Epithelial cell of umbilical artery (primary cell): ENCODE measurements around the gene CCDC149. TPM values are rescaled to one million over a fixed set of nuclear protein-coding genes. Genes with fewer than 3 reads are reported as not detected.

Experiments
- total RNA-seq: library from RNA; depleted of rRNA; stranded (reverse); fragments of >200 nt; gene quantifications from 2 replicates; pipeline ENCODE4 v1.2.3, GENCODE V29; 2014

Gene CCDC149
- 4.3 and 13.0 TPM in 2 replicates for total RNA-seq

DNA sequence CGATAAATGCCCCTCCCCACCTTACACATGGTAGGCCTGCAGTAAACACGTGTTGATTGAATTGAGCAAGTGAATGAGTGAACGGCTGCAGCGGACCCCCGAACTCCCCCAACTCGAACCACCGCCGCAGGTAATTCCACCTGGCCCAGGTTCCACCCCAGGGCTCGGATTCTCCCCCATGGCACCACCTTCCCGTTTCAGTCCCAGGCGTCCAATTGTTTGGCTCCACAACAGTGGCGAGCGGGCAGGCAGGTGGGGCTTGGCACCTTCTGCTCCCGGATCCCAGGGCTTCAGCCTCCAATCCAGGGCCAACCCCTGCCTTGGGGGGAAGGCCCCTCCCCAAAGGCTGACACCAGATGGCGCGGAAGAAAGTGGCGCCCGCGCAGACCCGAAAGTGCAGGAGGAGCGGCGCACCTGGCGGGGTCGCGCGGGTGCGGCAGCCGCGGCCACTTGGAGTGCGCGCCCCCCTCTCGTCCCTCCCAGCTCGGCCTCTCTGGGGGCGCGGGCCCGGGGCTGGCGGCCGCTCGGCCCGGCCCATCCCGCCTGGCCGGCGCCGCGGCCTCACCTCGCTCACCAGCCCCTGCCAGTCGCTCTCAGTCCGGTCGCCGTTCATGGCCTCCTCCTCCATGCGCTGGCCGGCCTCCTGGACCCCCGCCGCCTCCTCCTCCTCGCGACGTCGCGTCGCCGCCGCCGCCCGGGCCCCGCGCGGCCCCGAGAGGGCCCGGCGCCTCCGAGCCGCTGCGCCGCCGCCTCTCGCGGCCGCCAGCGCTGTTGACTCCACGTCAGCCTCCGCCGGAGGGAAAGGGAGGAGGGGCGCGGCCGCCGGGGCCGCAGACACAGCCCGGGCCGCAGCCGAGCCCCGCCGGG, at the start of gene CCDC149:
Gene CCDC149 (minus strand): TSS at position 791 of the 867 bp plus-strand sequence. CDS start 178 bp downstream, at position 613.

GRCh38 chr4:24794916-24795665, 117.8 kb downstream of the CCDC149 start, which contains the start of gene SOD3:
TSS of gene SOD3 (plus strand) at chr4:24795573. CDS start at chr4:24799522, 3,949 bp downstream.

Other genes starting within 250 kb of the CCDC149 start
- under 0.01 TPM in 1 of 2 replicates, not detected in the other for gene SOD3, start 117.5 kb downstream of the CCDC149 start, total RNA-seq
- not detected in 2 replicates for gene LGI2, start 117.9 kb upstream of the CCDC149 start, total RNA-seq
- 6.5 and 9.3 TPM in 2 replicates for gene SEPSECS, start 247.4 kb upstream of the CCDC149 start, total RNA-seq